Measurements from ENCODE around the gene BAZ2A. TPM values are rescaled to one million over a fixed set of nuclear protein-coding genes. Genes with fewer than 3 reads are reported as not detected.
A peak's percentile ranks its signal among the peaks of the same experiment; 100 is the strongest.

Gene BAZ2A
- total and polyA plus RNA-seq, 12 donors = 8.8 to 58.7 (median 42.6) TPM

DNA sequence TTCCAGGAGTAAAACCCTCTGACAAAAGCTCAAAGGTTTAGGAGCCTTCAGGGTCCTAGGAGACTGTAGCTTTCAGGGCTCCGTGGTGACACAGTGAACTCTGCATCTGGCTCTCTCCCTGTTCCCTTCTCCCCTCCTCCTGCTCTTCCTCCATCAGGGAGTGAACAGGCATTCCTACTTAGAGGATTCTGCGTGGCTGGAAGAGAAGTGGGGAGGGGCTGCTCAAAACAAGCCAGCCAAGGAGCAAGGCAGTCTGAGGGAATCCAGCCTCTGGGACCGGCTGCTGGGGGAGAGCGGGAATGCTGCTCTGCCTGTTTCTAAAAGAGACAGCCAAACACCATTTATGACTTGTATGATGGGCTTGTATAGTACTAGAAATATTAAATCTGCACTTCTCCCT lies 59.0 kb downstream of the BAZ2A start:
- H3K4me3 ChIP-seq = no peak overlapping the region
- peak in 5 of 8 donors; percentile 13 to 52 (median 36) for ATAC-seq
- intact Hi-C loops (cut with DNase I) = loop anchor here in 2 of 10 donors (1.0 to 10.0 kb wide), 3 partner anchors 57 to 64 kb away; partner anchors contain the start of gene BAZ2A (in 1 of the 2)
- no peaks in the 10 kb centered on the region for H3K27me3 ChIP-seq
- peaks cover 6 to 59% (median 38%) of the 10 kb centered on the region in 9 donors for H3K4me1 ChIP-seq
- H3K9me3 ChIP-seq = no peaks in the 10 kb centered on the region
- peaks cover 0 to 87% (median 30%) of the 10 kb centered on the region in 9 donors for H3K36me3 ChIP-seq
- TF ChIP-seq, protein P1, sequence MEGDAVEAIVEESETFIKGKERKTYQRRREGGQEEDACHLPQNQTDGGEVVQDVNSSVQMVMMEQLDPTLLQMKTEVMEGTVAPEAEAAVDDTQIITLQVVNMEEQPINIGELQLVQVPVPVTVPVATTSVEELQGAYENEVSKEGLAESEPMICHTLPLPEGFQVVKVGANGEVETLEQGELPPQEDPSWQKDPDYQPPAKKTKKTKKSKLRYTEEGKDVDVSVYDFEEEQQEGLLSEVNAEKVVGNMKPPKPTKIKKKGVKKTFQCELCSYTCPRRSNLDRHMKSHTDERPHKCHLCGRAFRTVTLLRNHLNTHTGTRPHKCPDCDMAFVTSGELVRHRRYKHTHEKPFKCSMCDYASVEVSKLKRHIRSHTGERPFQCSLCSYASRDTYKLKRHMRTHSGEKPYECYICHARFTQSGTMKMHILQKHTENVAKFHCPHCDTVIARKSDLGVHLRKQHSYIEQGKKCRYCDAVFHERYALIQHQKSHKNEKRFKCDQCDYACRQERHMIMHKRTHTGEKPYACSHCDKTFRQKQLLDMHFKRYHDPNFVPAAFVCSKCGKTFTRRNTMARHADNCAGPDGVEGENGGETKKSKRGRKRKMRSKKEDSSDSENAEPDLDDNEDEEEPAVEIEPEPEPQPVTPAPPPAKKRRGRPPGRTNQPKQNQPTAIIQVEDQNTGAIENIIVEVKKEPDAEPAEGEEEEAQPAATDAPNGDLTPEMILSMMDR (IDR thresholded peaks at IDR 0.05) = no peak
- H3K27ac ChIP-seq = peak overlapping the region in 8 of 10 donors; percentile 3 to 90 (median 64)
- no peak for DNase-seq
- WGBS, 2 donors = 64 to 73% methylated on average over 4 of the region's 4 CpGs

- Histone ChIP-seq H3K4me1 (peaks cover 7 to 73% (median 50%) of the 10 kb centered on the region in 9 donors), H3K36me3 (peaks cover 0 to 78% (median 18%) of the 10 kb centered on the region in 9 donors)
- WGBS, 2 donors = 60 to 65% methylated on average over 1 of the region's 1 CpG
Measured at GRCh38 chr12:56568146-56568545, 62.0 kb downstream of the BAZ2A start.

DNA sequence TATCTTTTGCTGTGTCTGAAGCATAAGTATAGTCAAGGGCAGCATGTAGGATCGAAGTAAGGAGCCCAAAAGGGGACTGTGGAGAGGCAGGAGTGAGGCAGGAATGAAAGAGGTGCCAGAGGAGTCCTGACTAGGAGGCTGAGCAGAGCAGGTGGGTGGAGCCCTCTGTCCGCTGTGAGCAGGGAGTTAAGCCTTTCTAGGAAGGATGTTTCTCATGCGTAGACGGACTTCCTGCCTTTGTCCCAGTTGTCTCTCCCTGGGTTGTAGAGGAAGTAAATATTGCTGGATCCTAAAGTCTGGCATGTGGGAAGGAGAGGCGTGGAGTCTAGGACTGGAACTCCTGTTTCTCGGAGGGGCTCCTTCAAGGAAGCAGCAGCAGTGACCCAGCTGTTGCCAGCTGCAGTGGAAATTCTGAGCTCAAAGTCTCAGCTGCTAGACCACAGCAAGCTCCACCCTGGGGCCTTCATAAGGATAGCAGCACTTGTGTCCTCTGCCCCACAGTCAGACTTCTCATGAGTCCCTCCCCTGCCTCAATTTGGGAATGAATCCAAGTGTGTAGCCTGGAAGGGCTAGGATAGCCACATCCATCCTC lies 64.5 kb downstream of the BAZ2A start:
- Histone ChIP-seq H3K9me3 (no peaks in the 10 kb centered on the region), H3K27me3 (no peaks in the 10 kb centered on the region), H3K27ac (peak overlapping the region; percentile 63 to 90 (median 84)), H3K4me1 (peaks cover 7 to 59% (median 50%) of the 10 kb centered on the region in 9 donors), H3K36me3 (peaks cover 0 to 69% (median 14%) of the 10 kb centered on the region in 9 donors), H3K4me3 (peak overlapping the region in 3 of 10 donors; percentile 1 to 20 (median 14))
- ATAC-seq (peak; percentile 94 to 96 (median 95)), DNase-seq (peak; percentile 67 to 93)
- intact Hi-C loops (cut with DNase I) = loop anchor here in 3 of 10 donors (1.0 to 2.0 kb wide), 2 partner anchors 38 to 45 kb away; partner anchors contain the start of gene RBMS2 (in 3 of the 3)
- WGBS, 2 donors = 28 to 36% methylated on average over 6 of the region's 6 CpGs
- TF ChIP-seq, protein P1 (IDR thresholded peaks at IDR 0.05) = peak in 4 of 9 donors; percentile 23 to 46 (median 32)

More at GRCh38 chr12:56568146-56568545, 62.0 kb downstream of the BAZ2A start:
- H3K27me3 ChIP-seq = no peaks in the 10 kb centered on the region
- intact Hi-C loops (cut with DNase I) = no loop called here
- ATAC-seq (no peak), DNase-seq (no peak)
- TF ChIP-seq, protein P1 (IDR thresholded peaks at IDR 0.05) = no peak
- H3K9me3 ChIP-seq = no peaks in the 10 kb centered on the region
- peak overlapping the region in 8 of 10 donors; percentile 1 to 90 (median 83) for H3K27ac ChIP-seq
- H3K4me3 ChIP-seq = no peak overlapping the region

GRCh38 chr12:56551070-56551469 lies 79.1 kb downstream of the BAZ2A start:
- H3K27ac ChIP-seq = no peak overlapping the region
- no peak overlapping the region for H3K4me3 ChIP-seq
- no peaks in the 10 kb centered on the region for H3K27me3 ChIP-seq
- peaks cover 0 to 28% (median 0%) of the 10 kb centered on the region in 9 donors for H3K36me3 ChIP-seq
- intact Hi-C loops (cut with DNase I) = no loop called here
- WGBS, 2 donors = 97 to 98% methylated on average over 5 of the region's 5 CpGs
- DNase-seq = no peak
- H3K9me3 ChIP-seq = no peaks in the 10 kb centered on the region
- ATAC-seq = no peak
- peaks cover 0 to 29% (median 9%) of the 10 kb centered on the region in 9 donors for H3K4me1 ChIP-seq
- TF ChIP-seq, protein P1 (IDR thresholded peaks at IDR 0.05) = no peak
